HEK293 (cell line): ENCODE data around the gene ZNF672.

ENCODE experiments used
- CTCF ChIA-PET: fragments of 350-600 bp; formaldehyde crosslinking; extraction: SDS; loops from one replicate; lab custom pipeline; 2021; ENCODE audit warnings: antibody characterized with exemption; lab: Yijun Ruan, JAX
- POLR2A ChIA-PET: fragments of 300-600 bp; formaldehyde crosslinking; extraction: SDS; loops from one replicate; lab custom pipeline; 2020; ENCODE audit warnings: antibody characterized with exemption, inconsistent platforms; lab: Yijun Ruan, JAX
- H3K27ac ChIP-seq: fragments of 200-500 bp; sonication (Bioruptor generic); 2 replicates; pipeline ENCODE4 v1.5.1; 2014; ENCODE audit warnings: low read depth, low read length, control low read depth, inconsistent platforms; ENCODE audit errors: extremely low read depth
- H3K36me3 ChIP-seq, 2 experiments: fragments of 200-500 bp in 1 of 2; sonication (Bioruptor generic) in 1 of 2; 1 replicate in 1 of 2; 2 replicates in 1 of 2; pipeline ENCODE4 v1.5.1; 2014 to 2017; ENCODE audit warnings: inconsistent platforms in 2 of 2, low read length in 2 of 2; ENCODE audit not compliant: control insufficient read depth in 2 of 2, insufficient read depth in 1 of 2
- H3K4me1 ChIP-seq: fragments of 200-500 bp; sonication (Bioruptor generic); 2 replicates; pipeline ENCODE4 v1.5.1; 2014; ENCODE audit warnings: mild to moderate bottlenecking, low read length, inconsistent platforms; ENCODE audit not compliant: control insufficient read depth, insufficient read depth
- H3K4me3 ChIP-seq: 2 replicates; pipeline ENCODE4 v1.5.1; 2011; ENCODE audit warnings: low read depth, mild to moderate bottlenecking, control low read depth, low read length, moderate library complexity
- H3K9me3 ChIP-seq: fragments of 200-500 bp; sonication (Bioruptor generic); 2 replicates; pipeline ENCODE4 v1.5.1; 2014; ENCODE audit warnings: low read depth, low read length, inconsistent platforms; ENCODE audit not compliant: control insufficient read depth, insufficient read depth
- FEZF1 ChIP-seq: fragments of 450-650 bp; formaldehyde crosslinking; IDR thresholded peaks from 2 replicates; pipeline ENCODE4 v1.5.1; 2016; ENCODE audit warnings: missing biosample characterization, missing genetic modification characterization
- GFI1B ChIP-seq: fragments of 450-650 bp; formaldehyde crosslinking; IDR thresholded peaks from 2 replicates; pipeline ENCODE4 v1.5.1; 2016; ENCODE audit warnings: missing biosample characterization, missing genetic modification characterization
- MEIS1 ChIP-seq: sonication (generic); formaldehyde crosslinking; IDR thresholded peaks from 2 replicates; pipeline ENCODE4 v1.8.1; 2022; ENCODE audit warnings: missing genetic modification reagents, mild to moderate bottlenecking, borderline replicate concordance
- PRDM6 ChIP-seq: fragments of 450-650 bp; formaldehyde crosslinking; IDR thresholded peaks from 2 replicates; pipeline ENCODE4 v1.5.1; 2017; ENCODE audit warnings: missing biosample characterization, missing genetic modification characterization
- REST ChIP-seq: fragments of 450-650 bp; formaldehyde crosslinking; IDR thresholded peaks from 2 replicates; pipeline ENCODE4 v1.5.1; 2016; ENCODE audit warnings: missing biosample characterization, missing genetic modification characterization
- ZBTB17 ChIP-seq: fragments of 450-650 bp; formaldehyde crosslinking; IDR thresholded peaks from 2 replicates; pipeline ENCODE4 v1.5.1; 2016; ENCODE audit warnings: missing biosample characterization, missing genetic modification characterization
- ZBTB48 ChIP-seq: fragments of 450-650 bp; formaldehyde crosslinking; IDR thresholded peaks from 2 replicates; pipeline ENCODE4 v1.5.1; 2016; ENCODE audit warnings: missing biosample characterization, missing genetic modification characterization
- ZFP69B ChIP-seq: fragments of 450-650 bp; formaldehyde crosslinking; IDR thresholded peaks from 2 replicates; pipeline ENCODE4 v1.5.1; 2016; ENCODE audit warnings: missing biosample characterization, missing genetic modification characterization
- ZNF133 ChIP-seq: fragments of 450-650 bp; formaldehyde crosslinking; IDR thresholded peaks from 2 replicates; pipeline ENCODE4 v1.5.1; 2016; ENCODE audit warnings: missing biosample characterization, missing genetic modification characterization
- ZNF174 ChIP-seq: fragments of 450-650 bp; formaldehyde crosslinking; IDR thresholded peaks from 2 replicates; pipeline ENCODE4 v1.5.0; 2017; ENCODE audit warnings: missing biosample characterization, mild to moderate bottlenecking, missing genetic modification characterization
- ZNF202 ChIP-seq: fragments of 450-650 bp; formaldehyde crosslinking; IDR thresholded peaks from 2 replicates; pipeline ENCODE4 v1.5.1; 2016; ENCODE audit warnings: missing biosample characterization, missing genetic modification characterization, borderline replicate concordance
- ZNF221 ChIP-seq: fragments of 450-650 bp; formaldehyde crosslinking; IDR thresholded peaks from 2 replicates; pipeline ENCODE4 v1.5.1; 2017; ENCODE audit warnings: missing biosample characterization, missing genetic modification characterization, borderline replicate concordance
- ZNF239 ChIP-seq: fragments of 450-650 bp; formaldehyde crosslinking; IDR thresholded peaks from 2 replicates; pipeline ENCODE4 v1.5.1; 2016; ENCODE audit warnings: missing biosample characterization, missing genetic modification characterization
- ZNF274 ChIP-seq, 2 experiments: fragments of 200-500 bp in 1 of 2; fragments of 450-650 bp in 1 of 2; sonication (Bioruptor generic) in 1 of 2; formaldehyde crosslinking in 1 of 2; IDR thresholded peaks; 2 replicates each; pipeline versions ENCODE4 v1.5.1 to v1.6.1; 2014 to 2016; ENCODE audit warnings: borderline replicate concordance in 1 of 2, inconsistent platforms in 1 of 2, low read length in 1 of 2, missing biosample characterization in 1 of 2, missing genetic modification characterization in 1 of 2
- ZNF280C ChIP-seq: fragments of 450-650 bp; formaldehyde crosslinking; IDR thresholded peaks from 2 replicates; pipeline ENCODE4 v1.5.1; 2016; ENCODE audit warnings: missing biosample characterization, missing genetic modification characterization
- ZNF280D ChIP-seq: fragments of 450-650 bp; formaldehyde crosslinking; IDR thresholded peaks from 2 replicates; pipeline ENCODE4 v1.5.1; 2016; ENCODE audit warnings: missing biosample characterization, missing genetic modification characterization
- ZNF302 ChIP-seq: fragments of 450-650 bp; formaldehyde crosslinking; IDR thresholded peaks from 2 replicates; pipeline ENCODE4 v1.5.1; 2016; ENCODE audit warnings: missing biosample characterization, missing genetic modification characterization, low read depth
- ZNF335 ChIP-seq: fragments of 450-650 bp; formaldehyde crosslinking; conservative IDR thresholded peaks from 2 replicates; pipeline ENCODE4 v1.5.1; 2016; ENCODE audit warnings: missing biosample characterization, missing genetic modification characterization
- ZNF433 ChIP-seq: fragments of 450-650 bp; formaldehyde crosslinking; IDR thresholded peaks from 2 replicates; pipeline ENCODE4 v1.5.1; 2016; ENCODE audit warnings: missing biosample characterization, missing genetic modification characterization, low read depth
- ZNF610 ChIP-seq: fragments of 450-650 bp; formaldehyde crosslinking; IDR thresholded peaks from 2 replicates; pipeline ENCODE4 v1.5.1; 2016; ENCODE audit warnings: missing biosample characterization, missing genetic modification characterization, borderline replicate concordance
- ZNF704 ChIP-seq: fragments of 450-650 bp; formaldehyde crosslinking; IDR thresholded peaks from 2 replicates; pipeline ENCODE4 v1.5.1; 2016; ENCODE audit warnings: missing biosample characterization, missing genetic modification characterization
- ZNF830 ChIP-seq: fragments of 450-650 bp; IDR thresholded peaks from 2 replicates; pipeline ENCODE4 v1.5.0; 2018; ENCODE audit warnings: missing biosample characterization, missing genetic modification characterization, low read depth, mild to moderate bottlenecking, moderate library complexity
- ZSCAN5A ChIP-seq: fragments of 450-650 bp; formaldehyde crosslinking; IDR thresholded peaks from 2 replicates; pipeline ENCODE4 v1.5.1; 2016; ENCODE audit warnings: missing biosample characterization, missing genetic modification characterization

ZNF672 gene

GRCh38 chr1:248872752-248873408, 34.9 kb downstream of the ZNF672 start:
- H3K27ac ChIP-seq: peak overlapping the region; percentile 38; the same call in 1 of the 2 replicates
- H3K4me1 ChIP-seq: no peaks in the 10 kb centered on the region
- no peaks in the 10 kb centered on the region for H3K36me3 ChIP-seq
- no peaks in the 10 kb centered on the region for H3K9me3 ChIP-seq
- ChIA-PET CTCF (interaction anchor here (0.6 kb wide), 1 partner anchor 1049 kb away, joined by 3 read pairs; no protein-coding TSS in a partner anchor), POLR2A (interaction anchor here (0.8 to 1.4 kb wide), 3 partner anchors 14 to 47 kb away, joined by 4 read pairs; partner anchors contain the start of genes SH3BP5L, ZNF672 and ZNF692)
- H3K4me3 ChIP-seq: peak overlapping the region; percentile 57
- TF ChIP-seq ZBTB17 (no peak), REST (tag by site-specific recombination) (no peak), ZNF280C (no peak), FEZF1 (tag by site-specific recombination) (no peak), ZNF239 (tag by site-specific recombination) (no peak), ZNF280D (tag by site-specific recombination) (no peak), ZNF704 (no peak), ZNF302 (tag by site-specific recombination) (no peak), ZFP69B (tag by site-specific recombination) (no peak), ZNF274 (IDR thresholded peaks at IDR 0.05; ENCODE audit: low read length) (no peak), ZNF274 (tag by site-specific recombination; IDR thresholded peaks at IDR 0.05; ENCODE audit: borderline replicate concordance) (no peak), ZBTB48 (tag by site-specific recombination) (no peak), ZNF610 (tag by site-specific recombination) (no peak), ZNF202 (tag by site-specific recombination) (no peak), ZSCAN5A (tag by site-specific recombination) (no peak), ZNF174 (tag by site-specific recombination) (no peak), ZNF335 (tag by site-specific recombination) (peak; percentile 68), ZNF221 (tag by site-specific recombination) (no peak), ZNF133 (no peak), PRDM6 (tag by site-specific recombination) (no peak), ZNF830 (no peak), MEIS1 (CRISPR knock-in tag) (no peak), GFI1B (no peak), ZNF433 (tag by site-specific recombination) (no peak)
